HUDEP-2 (cell line): Measurements from ENCODE around the gene MAP2.

Experiments
- DNase-seq, 76 experiments: peaks; one replicate each; lab custom pipeline; 2025; ENCODE audit not compliant: unreplicated experiment in 76 of 76; lab: John Stamatoyannopoulos, UW

MAP2 gene

GRCh38 chr2:209423562-209424198 is at the start of gene MAP2:
TSS of gene MAP2 (plus strand) at chr2:209424047. CDS start at chr2:209653171, 229,124 bp downstream.
- peak in 68 of 76 experiments; percentile 5 to 82 (median 56) for DNase-seq

GRCh38 chr2:209376686-209377085 is 47.2 kb upstream of the MAP2 start:
- DNase-seq, result no peak

GRCh38 chr2:209380293-209380692 is 43.6 kb upstream of the MAP2 start:
- no peak for DNase-seq

GRCh38 chr2:209381091-209381490 is 42.8 kb upstream of the MAP2 start:
- DNase-seq, result no peak

- no peak for DNase-seq
Measured at GRCh38 chr2:209382775-209383174, 41.1 kb upstream of the MAP2 start.

- DNase-seq, result no peak
Measured at GRCh38 chr2:209383212-209383611, 40.6 kb upstream of the MAP2 start.

- DNase-seq, result no peak
Measured at GRCh38 chr2:209387389-209387788, 36.5 kb upstream of the MAP2 start.

GRCh38 chr2:209388446-209389037 is 35.3 kb upstream of the MAP2 start:
- no peak for DNase-seq

GRCh38 chr2:209389171-209389618 is 34.7 kb upstream of the MAP2 start:
- no peak for DNase-seq

GRCh38 chr2:209390839-209391238 is 33.0 kb upstream of the MAP2 start:
- DNase-seq, result no peak

- DNase-seq, result no peak
Measured at GRCh38 chr2:209391776-209392401, 32.0 kb upstream of the MAP2 start.

- no peak for DNase-seq
Measured at GRCh38 chr2:209395229-209395628, 28.6 kb upstream of the MAP2 start.

GRCh38 chr2:209395652-209396051 is 28.2 kb upstream of the MAP2 start:
- no peak for DNase-seq

- DNase-seq, result no peak
Measured at GRCh38 chr2:209398463-209398862, 25.4 kb upstream of the MAP2 start.

- DNase-seq, result no peak
Measured at GRCh38 chr2:209401788-209402187, 22.1 kb upstream of the MAP2 start.

GRCh38 chr2:209411296-209411695 is 12.6 kb upstream of the MAP2 start:
- no peak for DNase-seq

- no peak for DNase-seq
Measured at GRCh38 chr2:209411718-209412117, 12.1 kb upstream of the MAP2 start.

GRCh38 chr2:209413311-209414014 is 10.4 kb upstream of the MAP2 start:
- no peak for DNase-seq

- DNase-seq, result no peak
Measured at GRCh38 chr2:209416913-209417312, 6.9 kb upstream of the MAP2 start.

GRCh38 chr2:209422191-209422754 is 1.6 kb upstream of the MAP2 start:
- DNase-seq, result no peak

GRCh38 chr2:209424199-209424701 is 403 bp downstream of the MAP2 start:
- no peak for DNase-seq
